Mesodermal cell (in vitro differentiated cells): ENCODE measurements around the gene GARIN3. TPM values are rescaled to one million over a fixed set of nuclear protein-coding genes. Genes with fewer than 3 reads are reported as not detected.
"Not testable (repeated sequence)": the region's sequence is repeated elsewhere in the genome, so short reads cannot be mapped to it uniquely, and the experiment has no call there.

Experiments
- H3K27ac ChIP-seq: 2 replicates; pipeline ENCODE4 v1.7.0; 2013; ENCODE audit warnings: mild to moderate bottlenecking, low read depth, low read length, moderate library complexity; ENCODE audit not compliant: severe bottlenecking
- H3K36me3 ChIP-seq: 2 replicates; pipeline ENCODE4 v1.7.1; 2013; ENCODE audit warnings: mild to moderate bottlenecking, low read length, moderate library complexity; ENCODE audit not compliant: control insufficient read depth, insufficient read depth
- H3K4me1 ChIP-seq: one replicate; pipeline ENCODE4 v1.7.1; 2013; ENCODE audit warnings: mild to moderate bottlenecking, low read length; ENCODE audit not compliant: insufficient read depth, control insufficient read depth, poor library complexity, severe bottlenecking
- H3K4me3 ChIP-seq: 2 replicates; pipeline ENCODE4 v1.7.0; 2013; ENCODE audit warnings: low read length, control low read depth, mild to moderate bottlenecking; ENCODE audit not compliant: insufficient read depth, poor library complexity, severe bottlenecking; ENCODE audit errors: extremely low read depth
- H3K9me3 ChIP-seq: 2 replicates; pipeline ENCODE4 v1.7.1; 2013; ENCODE audit warnings: mild to moderate bottlenecking, low read length, moderate library complexity; ENCODE audit not compliant: control insufficient read depth
- WGBS, 2 experiments: methylation state at CpG; one replicate each; pipeline ENCODE4 v1.1.5; 2013; ENCODE audit warnings: missing lambda C conversion rate in 2 of 2; ENCODE audit not compliant: insufficient coverage in 2 of 2; 5-methylcytosine and 5-hydroxymethylcytosine counted together
- polyA plus RNA-seq, 2 experiments: library from polyadenylated mRNA; stranded (reverse); fragments of 50-300 nt; gene quantifications; one replicate each; pipeline ENCODE4 v1.2.3, GENCODE V29; 2013

Gene GARIN3
- polyA plus RNA-seq (2013, experiment 1 of 2): not detected
- polyA plus RNA-seq (2013, experiment 2 of 2): not detected

DNA sequence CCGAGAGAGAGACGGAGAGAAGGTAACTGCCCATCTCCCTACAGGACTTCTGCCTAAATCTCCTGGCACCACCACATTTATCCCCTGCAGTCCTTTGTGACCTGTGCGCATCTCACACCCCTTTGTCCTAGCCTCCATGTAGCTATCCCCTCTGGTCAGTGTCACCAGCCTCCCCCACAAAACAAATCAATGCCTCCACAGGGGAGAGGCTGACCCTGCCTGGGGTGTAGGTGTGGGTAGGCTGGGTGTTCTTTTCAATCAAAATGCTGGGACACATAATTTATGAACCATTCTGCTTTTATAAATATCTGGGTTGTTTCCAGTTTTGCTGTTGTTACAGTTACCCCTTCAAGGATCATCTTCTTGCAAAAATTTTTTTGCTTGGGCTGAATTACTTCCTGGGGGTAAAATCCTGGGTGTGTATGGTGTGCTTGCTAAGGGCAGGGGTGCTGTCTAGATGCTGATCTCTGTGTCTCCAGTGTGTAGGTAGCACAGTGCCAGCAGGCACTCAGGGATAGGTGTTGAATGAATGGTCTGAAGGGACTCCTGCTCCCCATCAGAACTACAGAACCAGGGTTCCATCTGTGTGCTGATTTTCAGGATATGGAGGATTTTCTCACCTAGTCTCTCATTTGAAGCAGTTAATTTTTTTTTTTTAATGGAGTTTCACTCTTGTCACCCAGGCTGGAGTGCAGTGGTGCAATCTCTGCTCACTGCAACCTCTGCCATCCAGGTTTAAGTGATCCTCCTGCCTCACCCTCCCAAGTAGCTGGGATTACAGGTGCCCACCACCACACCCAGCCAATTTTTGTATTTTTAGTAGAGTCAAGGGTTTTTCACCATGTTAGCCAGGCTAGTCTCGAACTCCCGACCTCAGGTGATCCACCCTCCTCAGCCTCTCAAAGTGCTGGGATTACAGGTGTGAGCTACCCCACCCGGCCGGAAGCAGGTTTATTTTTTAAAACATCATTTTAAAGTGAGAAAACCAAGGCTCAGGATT is at the start of gene GARIN3:
TSS of gene GARIN3 (minus strand) at position 51 of the 1,000 bp plus-strand sequence. CDS start 96 bp downstream, outside the sequence.
- Histone ChIP-seq H3K4me3 (no peak within 1 kb of the TSS), H3K27ac (no peak within 1 kb of the TSS), H3K4me1 (peaks cover 15% of the 10 kb centered on the region), H3K36me3 (no peaks in the 10 kb centered on the region), H3K9me3 (no peaks in the 10 kb centered on the region)
- 82 to 94% methylated on average over 4 to 5 of the region's 7 CpGs for WGBS, 2 experiments

DNA sequence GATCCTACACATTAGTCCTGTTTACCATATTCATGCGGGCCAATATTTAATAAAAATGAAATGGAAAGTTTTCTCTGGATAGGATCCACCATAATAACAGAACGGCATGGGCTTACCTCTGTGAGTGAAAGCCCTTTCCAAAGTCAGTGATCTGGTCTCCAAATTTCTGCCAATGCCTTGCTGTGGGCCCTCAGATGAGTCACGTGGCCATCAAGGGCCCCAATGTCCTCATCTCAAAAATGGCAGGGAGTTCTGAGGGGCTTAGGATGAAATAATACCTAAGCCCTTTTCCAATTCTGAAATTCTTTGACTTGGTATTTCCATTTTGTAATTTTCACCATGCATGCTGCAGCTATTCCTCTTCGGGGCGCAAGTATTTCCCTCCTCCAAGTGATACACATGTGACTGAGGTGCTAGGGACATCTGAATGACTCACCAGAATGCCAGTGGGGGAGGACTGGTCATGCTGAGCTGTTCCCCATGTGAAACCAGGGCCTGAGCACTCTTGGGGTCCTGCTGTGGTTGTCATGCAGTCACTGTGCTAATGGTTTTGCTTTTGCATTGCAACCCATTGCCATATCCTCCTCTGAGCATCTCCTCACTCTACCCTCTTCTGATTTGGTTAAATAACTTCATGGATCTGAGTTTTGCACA is 49.6 kb upstream of the GARIN3 start:
- H3K27ac ChIP-seq: no peak overlapping the region
- WGBS, 2 experiments: 73 to 88% methylated on average over 2 to 4 of the region's 5 CpGs
- H3K4me3 ChIP-seq: no peak overlapping the region
- H3K4me1 ChIP-seq: peaks cover 17% of the 10 kb centered on the region
- no peaks in the 10 kb centered on the region for H3K36me3 ChIP-seq
- H3K9me3 ChIP-seq: no peaks in the 10 kb centered on the region

DNA sequence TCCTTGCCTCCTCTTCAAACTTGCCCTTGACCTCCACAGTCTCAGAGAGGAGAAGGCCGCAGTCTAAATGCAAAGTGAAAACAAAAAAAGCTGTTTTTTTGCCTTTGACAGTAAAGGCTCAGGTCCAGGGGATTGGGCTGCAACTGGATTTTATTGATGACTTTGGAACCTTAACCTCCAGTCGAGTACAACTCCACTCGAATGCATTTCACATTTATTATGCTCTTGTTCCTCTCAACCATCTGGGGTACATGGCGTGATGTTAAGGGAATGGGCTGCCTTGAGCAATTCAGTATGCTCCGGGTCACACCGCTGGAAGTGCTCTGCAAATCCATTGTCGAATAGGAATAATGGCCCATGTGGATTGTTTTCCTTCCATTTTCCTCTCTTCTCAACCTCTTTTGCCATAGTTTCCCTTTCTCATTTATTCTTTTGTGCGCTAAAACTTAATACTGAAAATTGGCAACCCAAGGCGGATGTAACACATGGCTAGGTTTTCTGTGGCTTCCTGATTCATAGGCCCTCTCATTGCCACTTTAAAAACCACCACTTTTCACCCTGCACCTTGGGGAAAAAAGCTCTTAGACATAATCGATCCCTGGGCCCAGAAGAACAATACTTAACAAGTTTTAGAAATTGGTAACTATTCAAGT is 48.9 kb upstream of the GARIN3 start:
- H3K27ac ChIP-seq: no peak overlapping the region
- no peak overlapping the region for H3K4me3 ChIP-seq
- H3K9me3 ChIP-seq: no peaks in the 10 kb centered on the region
- peaks cover 17% of the 10 kb centered on the region for H3K4me1 ChIP-seq
- 93 to 96% methylated on average over 7 to 8 of the region's 10 CpGs for WGBS, 2 experiments
- no peaks in the 10 kb centered on the region for H3K36me3 ChIP-seq

- no peak overlapping the region for H3K4me3 ChIP-seq
- no peak overlapping the region for H3K27ac ChIP-seq
- H3K9me3 ChIP-seq: no peaks in the 10 kb centered on the region
- H3K36me3 ChIP-seq: no peaks in the 10 kb centered on the region
- peaks cover 17% of the 10 kb centered on the region for H3K4me1 ChIP-seq
These were observed 48.4 kb upstream of the GARIN3 start for GRCh38 chr5:157214415-157214814.

DNA sequence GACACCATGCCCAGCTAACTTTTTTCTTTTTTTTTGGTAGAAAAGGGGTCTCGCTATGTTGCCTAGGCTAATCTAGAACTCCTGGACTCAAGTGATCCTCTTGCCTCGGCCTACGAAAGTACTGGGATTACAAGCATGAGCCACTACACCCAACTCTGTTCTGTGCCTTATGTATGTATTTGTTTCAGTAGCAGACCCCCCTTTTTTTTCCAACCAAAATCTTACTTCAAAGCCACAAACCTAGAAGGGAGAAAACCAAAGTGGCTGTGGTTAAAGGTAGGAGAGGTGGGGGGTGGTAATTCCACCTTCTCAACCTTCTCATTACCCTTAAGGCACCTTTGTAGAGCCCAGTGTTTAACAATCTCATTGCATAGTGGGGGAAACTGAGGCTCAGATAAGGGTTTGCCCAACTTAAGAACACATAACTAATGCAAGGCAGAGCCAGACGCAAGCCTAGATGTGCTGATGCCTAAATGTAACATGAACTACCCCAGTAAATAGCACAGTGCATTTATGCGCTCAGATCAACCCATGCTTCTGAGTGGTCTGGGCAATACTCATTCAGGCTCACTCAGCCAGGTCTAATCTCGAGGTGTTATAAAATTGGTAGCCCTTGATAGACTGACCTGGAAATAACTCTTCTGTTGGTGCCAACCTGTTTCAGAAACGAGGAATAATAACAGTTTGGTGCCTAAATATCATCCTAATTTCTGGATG is 47.6 kb upstream of the GARIN3 start:
- H3K27ac ChIP-seq: no peak overlapping the region
- H3K4me3 ChIP-seq: no peak overlapping the region
- H3K9me3 ChIP-seq: no peaks in the 10 kb centered on the region
- WGBS, 2 experiments: 84 to 98% methylated on average over 4 of the region's 7 CpGs
- H3K36me3 ChIP-seq: no peaks in the 10 kb centered on the region
- peaks cover 17% of the 10 kb centered on the region for H3K4me1 ChIP-seq

DNA sequence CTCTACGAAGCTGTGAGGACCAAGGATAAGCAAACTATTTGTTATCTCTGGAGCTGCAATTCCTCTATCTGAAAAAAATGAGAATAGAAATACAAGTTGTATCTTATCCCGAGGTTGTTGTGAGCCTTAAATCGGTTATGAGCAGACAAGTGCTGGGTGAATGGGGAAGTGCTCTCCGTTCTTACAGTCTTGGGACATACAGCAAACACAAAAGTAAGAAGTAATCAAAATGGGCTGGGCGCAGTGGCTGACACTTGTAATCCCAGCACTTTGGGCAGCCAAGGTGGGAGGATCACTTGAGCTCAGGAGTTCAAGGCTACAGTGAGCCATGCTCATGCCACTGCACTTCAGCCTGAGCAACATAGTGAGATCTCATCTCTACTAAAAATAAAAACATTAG is 46.2 kb upstream of the GARIN3 start:
- Histone ChIP-seq H3K9me3 (peaks cover 4% of the 10 kb centered on the region), H3K27ac (no peak overlapping the region), H3K4me3 (no peak overlapping the region), H3K36me3 (no peaks in the 10 kb centered on the region), H3K4me1 (peaks cover 11% of the 10 kb centered on the region)
- 83 to 100% methylated on average over 5 of the region's 5 CpGs for WGBS, 2 experiments

DNA sequence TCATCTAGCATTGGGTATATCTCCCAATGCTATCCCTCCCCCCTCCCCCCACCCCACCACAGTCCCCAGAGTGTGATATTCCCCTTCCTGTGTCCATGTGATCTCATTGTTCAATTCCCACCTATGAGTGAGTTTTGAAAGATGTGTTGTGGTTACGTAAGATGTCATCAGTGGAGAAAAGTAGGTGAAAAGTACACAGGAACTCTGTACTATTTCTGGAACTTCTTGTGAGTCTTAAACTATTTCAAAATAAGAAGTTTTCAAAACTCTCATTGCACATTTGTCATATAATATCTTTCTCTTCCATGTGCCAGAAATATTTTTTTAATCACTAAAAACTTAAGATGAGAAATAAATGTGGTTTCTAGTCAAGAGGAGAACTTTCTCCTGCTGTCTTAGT is 44.6 kb upstream of the GARIN3 start:
- not testable (repeated sequence) for H3K9me3 ChIP-seq, H3K27ac ChIP-seq, H3K36me3 ChIP-seq, H3K4me3 ChIP-seq, H3K4me1 ChIP-seq
- WGBS, 2 experiments: no CpG with 5 or more reads among the region's 1 CpG

GRCh38 chr5:157205708-157206107 is 39.6 kb upstream of the GARIN3 start:
- no peaks in the 10 kb centered on the region for H3K4me1 ChIP-seq
- H3K27ac ChIP-seq: no peak overlapping the region
- no peak overlapping the region for H3K4me3 ChIP-seq
- 100% methylated on average over 3 of the region's 6 CpGs; no CpG with 5 or more reads in 1 of the 2 experiments for WGBS, 2 experiments
- H3K36me3 ChIP-seq: no peaks in the 10 kb centered on the region
- peaks cover 11% of the 10 kb centered on the region for H3K9me3 ChIP-seq

DNA sequence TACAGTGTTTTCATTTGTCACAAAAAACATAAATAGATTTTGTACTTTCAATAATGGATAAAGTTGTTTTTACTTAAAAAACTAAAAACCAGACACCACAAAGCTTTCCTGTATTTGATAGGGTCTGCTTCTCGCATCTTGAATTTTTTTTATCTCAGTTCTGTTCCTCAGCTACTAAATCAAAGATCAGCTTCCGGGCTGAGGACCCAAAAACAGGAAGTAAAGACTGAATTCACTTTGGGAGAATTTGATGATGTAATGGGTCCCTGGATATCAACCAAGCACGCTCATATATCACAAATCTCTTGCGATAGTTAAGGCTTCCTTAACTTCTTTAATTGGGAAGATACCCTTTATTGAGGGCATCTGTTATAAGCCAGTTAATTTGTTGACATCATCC is 38.7 kb upstream of the GARIN3 start:
- no CpG with 5 or more reads among the region's 4 CpGs for WGBS, 2 experiments
- Histone ChIP-seq H3K36me3 (no peaks in the 10 kb centered on the region), H3K27ac (no peak overlapping the region), H3K4me3 (no peak overlapping the region), H3K4me1 (no peaks in the 10 kb centered on the region), H3K9me3 (peaks cover 11% of the 10 kb centered on the region)

- Histone ChIP-seq H3K9me3 (peaks cover 11% of the 10 kb centered on the region), H3K4me3 (no peak overlapping the region), H3K4me1 (no peaks in the 10 kb centered on the region), H3K27ac (no peak overlapping the region), H3K36me3 (no peaks in the 10 kb centered on the region)
- 56 to 100% methylated on average over 1 to 2 of the region's 4 CpGs for WGBS, 2 experiments
These were observed 37.4 kb upstream of the GARIN3 start for GRCh38 chr5:157203417-157203816.
